GM08714 (cell line): ENCODE measurements around the gene HSPA1A.

Experiments used
- H3K4me3 ChIP-seq: fragments of 200-500 bp; sonication (Bioruptor generic); 2 replicates; pipeline ENCODE4 v1.5.1; 2014; ENCODE audit warnings: mild to moderate bottlenecking, low read length, inconsistent platforms
- ZNF274 ChIP-seq: IDR thresholded peaks from 2 replicates; pipeline ENCODE4 v1.6.1; 2012; ENCODE audit warnings: mild to moderate bottlenecking, low read depth, low read length

The HSPA1A gene

DNA sequence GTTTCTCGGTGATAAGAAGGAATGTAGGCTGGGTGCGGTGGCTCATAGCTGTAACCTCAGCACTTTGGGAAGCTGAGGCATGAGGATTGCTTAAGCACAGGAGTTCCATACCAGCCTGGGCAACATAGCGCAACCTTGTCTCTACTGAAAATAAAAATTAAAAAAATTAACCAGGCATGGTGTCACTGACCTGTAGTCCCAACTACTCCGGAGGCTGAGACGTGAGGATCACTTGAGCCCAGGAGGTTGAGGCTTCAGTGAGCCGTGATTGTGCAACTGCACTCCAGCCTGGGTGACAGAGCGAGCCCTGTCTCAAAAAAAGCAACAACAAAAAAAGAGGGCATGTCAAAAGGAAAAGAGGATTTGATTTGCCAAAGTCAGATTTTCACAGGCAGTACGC, 43.4 kb downstream of the HSPA1A start:
- TF ChIP-seq ZNF274 = no peak

GRCh38 chr6:31859923-31860322, 44.6 kb downstream of the HSPA1A start:
- no peak overlapping the region for H3K4me3 ChIP-seq
- TF ChIP-seq ZNF274 = no peak

More for the DNA sequence above, 43.4 kb downstream of the HSPA1A start:
- no peak overlapping the region for H3K4me3 ChIP-seq

DNA sequence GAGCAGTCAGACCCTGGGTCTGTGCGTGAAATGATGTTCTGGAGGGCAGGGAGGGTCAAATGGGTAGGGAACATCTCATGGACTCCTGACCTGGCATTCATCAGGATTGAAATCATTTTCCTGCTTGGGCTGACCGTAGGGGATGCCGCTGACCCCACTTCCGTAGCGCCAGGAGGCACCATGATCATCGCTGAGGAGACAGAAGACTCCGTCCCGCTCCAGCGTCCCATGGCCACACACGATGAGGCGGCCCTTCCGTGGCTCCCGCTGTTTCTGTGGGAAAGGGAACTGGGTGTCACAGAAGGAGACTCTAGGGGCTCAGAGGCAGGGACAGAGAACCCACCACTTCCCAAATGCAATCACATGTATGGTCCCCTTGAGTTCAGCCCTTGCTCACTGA, 45.0 kb downstream of the HSPA1A start:
- no peak for TF ChIP-seq ZNF274
- no peak overlapping the region for H3K4me3 ChIP-seq

DNA sequence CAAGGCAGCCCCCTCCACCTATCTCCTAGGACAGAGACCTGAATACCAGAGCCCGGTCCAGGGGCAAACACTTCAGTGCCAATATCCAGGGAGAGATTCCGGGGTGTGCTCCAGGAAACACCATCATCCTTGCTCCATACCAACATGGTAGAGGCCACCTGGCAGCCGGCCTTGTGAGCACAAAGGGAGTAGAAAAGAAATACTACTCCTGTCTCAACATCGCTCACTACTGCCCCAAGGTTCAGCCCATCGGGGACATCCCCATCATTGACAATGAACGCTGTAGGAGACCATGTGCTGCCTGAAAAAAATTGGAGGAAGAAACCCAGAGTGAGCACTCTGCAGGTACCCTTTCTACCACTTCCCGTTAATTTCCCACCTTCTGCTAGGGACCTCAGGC, 45.8 kb downstream of the HSPA1A start:
- TF ChIP-seq ZNF274 = no peak
- no peak overlapping the region for H3K4me3 ChIP-seq

- TF ChIP-seq ZNF274 = no peak
- H3K4me3 ChIP-seq = peak overlapping the region; percentile 72
Observed at GRCh38 chr6:31861919-31862343, 46.6 kb downstream of the HSPA1A start.

DNA sequence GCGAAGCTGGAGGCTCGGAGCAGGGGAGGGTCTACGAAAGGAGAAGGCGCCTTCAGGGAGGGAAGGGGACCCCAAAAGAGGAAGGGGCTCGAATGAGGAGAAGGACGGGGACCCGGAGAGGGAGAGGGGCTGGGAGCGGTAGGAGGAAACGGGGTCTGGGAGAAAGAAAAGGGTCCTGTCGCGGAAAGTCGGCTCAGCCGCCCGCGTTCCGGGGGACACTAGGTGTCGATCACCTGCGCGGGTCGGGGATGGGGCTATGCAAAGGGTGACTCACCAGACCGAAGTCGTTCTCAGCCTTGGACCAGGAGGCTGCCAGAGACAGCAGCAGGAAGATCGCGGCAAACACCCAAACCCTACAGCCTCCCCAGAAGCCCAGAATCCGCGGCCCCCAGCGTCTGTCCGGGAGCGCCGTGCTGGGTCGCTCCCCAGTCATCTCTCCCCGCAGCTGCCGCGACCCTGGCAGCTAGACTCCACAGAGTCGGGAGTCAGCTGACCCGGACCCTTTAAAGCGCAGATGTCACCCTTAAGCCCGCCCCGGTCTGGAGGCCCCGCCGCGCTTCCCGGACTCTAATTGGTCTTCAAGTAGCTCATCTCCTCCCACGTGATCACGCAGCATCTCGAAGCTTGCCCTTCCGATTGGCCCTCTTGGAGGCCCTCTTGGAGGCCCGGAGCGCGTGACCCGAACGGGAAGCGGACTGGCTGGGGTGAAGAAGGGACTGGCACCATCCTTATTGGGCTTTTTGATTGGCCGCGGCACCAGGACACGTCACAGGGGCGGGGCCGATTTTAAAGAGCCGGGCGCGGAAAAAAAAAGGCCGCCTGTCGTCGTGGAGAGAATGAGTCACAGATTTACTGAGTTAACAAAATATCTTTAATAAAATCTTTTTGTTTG, 47.2 kb downstream of the HSPA1A start, which contains the start of gene NEU1:
Gene NEU1, minus strand, starts transcription at position 478 of the 892 bp plus-strand sequence. Its CDS starts 45 bp downstream, at position 433.
- no peak for TF ChIP-seq ZNF274
- H3K4me3 ChIP-seq = peak within 1 kb of the TSS; percentile 72

- H3K4me3 ChIP-seq = peak overlapping the region; percentile 71
Observed at GRCh38 chr6:31864123-31864562, 48.8 kb downstream of the HSPA1A start.

DNA sequence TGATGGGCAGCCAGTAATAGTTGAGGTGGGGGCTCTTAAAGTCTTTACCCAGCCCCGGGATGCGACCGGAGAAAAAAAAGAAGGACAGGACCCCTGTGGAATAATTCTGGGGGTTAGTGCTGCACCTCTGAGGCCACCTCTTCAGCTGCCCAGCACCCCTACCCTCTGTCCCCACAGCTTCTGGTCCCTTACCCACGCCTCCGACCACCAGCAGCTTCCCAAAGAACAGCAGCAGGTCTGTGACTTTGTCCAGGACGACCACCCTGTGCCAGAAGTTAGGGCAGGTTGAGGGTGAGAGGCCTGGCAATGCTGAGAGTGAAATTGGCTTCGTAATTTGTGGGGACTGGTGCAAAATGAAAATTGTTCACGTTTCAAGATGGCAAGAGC, 49.5 kb downstream of the HSPA1A start:
- H3K4me3 ChIP-seq = no peak overlapping the region
- no peak for TF ChIP-seq ZNF274

GRCh38 chr6:31865205-31866118, 50.1 kb downstream of the HSPA1A start:
- no peak for TF ChIP-seq ZNF274
- H3K4me3 ChIP-seq = no peak overlapping the region
